Measurements from ENCODE around the gene CBLN3. TPM values are rescaled to one million over a fixed set of nuclear protein-coding genes. Genes with fewer than 3 reads are reported as not detected.

Gene CBLN3
- total and polyA plus RNA-seq, 9 of the 15 experiments (the other 6 are each of a cell fraction or from before 2014, with no cell fraction given), result 0.05 to 0.59 (median 0.26) TPM; not detected in 1

DNA sequence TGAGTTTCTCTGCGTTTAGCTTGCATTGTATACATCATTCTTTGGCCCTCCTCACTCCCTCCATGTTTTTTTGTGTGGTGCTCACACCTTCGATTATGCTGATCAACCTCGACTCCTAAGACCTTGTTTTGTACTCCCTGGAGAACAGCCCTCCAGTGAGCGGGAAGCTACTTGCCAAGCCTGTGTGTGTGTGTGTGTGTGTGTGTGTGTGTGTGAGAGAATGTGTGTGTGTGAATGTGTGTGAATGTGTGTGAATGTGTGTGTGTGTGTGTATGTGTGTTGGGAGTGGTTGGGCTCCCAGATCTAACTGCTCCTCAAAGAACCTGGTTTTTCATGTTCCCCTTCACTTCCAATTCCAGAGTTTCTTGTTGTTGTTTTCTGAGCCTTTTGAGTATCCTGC is 24.7 kb downstream of the CBLN3 start (continued):
- TF ChIP-seq FOXM1 (IDR thresholded peaks at IDR 0.05; ENCODE audit: low read depth) (no peak), FOXM1 (CRISPR knock-in tag; IDR thresholded peaks at IDR 0.05; ENCODE audit: low read depth) (no peak), U2AF2 (optimal IDR thresholded peaks at IDR 0.05; ENCODE audit: low read depth, low read length) (no peak)

DNA sequence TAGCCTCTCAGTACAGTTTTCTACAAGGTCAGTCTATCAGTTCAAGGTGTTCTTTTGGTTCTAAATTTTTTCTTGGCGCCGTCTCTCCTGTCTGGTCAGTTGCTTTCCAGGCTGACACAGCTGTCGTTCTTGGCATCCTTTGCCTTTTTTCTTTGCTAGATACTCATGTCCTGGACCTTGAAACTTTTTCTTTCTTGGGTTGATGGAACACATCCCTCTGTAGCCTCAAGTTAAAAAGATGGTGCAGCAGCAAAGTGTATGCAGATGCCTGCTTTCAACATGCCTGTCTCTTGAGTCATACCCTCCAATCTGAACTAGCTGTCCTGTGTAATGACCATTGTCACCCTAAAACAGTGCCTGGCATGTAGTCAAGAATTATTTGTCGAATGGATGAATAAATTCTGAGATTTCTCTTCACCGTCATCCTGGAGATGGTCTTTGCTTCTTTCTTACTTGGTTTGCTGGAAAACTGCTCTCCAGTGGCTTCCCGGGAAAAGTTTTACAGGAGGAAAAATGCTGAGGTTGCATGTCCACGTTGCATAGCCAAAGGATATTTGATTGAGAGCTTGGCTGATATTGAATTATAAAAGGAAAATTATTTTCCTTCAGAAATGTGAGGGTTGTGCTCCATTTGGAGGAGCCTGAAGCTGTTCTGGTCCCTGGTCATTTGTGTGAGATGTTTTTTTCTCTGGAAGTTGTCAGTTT is 26.0 kb downstream of the CBLN3 start:
- Histone ChIP-seq H2AFZ (ENCODE audit: low read depth, low read length) (no peak overlapping the region), H3K4me3 (no peak overlapping the region), H3K4me1 (replicated peaks in 1 of 2; ENCODE audit: control insufficient read depth in 2 of 2, insufficient read depth in 2 of 2, low read length in 2 of 2) (peaks cover 0 to 15% of the 10 kb centered on the region in 2 experiments; a peak in 3 of 5 replicates), H3K4me2 (ENCODE audit: insufficient read depth, low read length) (no peak overlapping the region), H3K9me1 (ENCODE audit: control insufficient read depth, insufficient read depth, low read length) (no peaks in the 10 kb centered on the region), H3K36me3 (ENCODE audit: control insufficient read depth, insufficient read depth, low read length) (no peaks in the 10 kb centered on the region), H3K79me2 (ENCODE audit: control insufficient read depth, insufficient read depth, low read length) (no peaks in the 10 kb centered on the region), H3K27ac (ENCODE audit: extremely low read depth, low read depth, low read length) (no peak overlapping the region), H3K27me3 (ENCODE audit: control insufficient read depth in 2 of 2, insufficient read depth in 2 of 2, low read length in 2 of 2) (no peaks in the 10 kb centered on the region; a peak in 1 of 5 replicates), H3K9ac (ENCODE audit: insufficient read depth in 1 of 2, low read depth in 2 of 2, low read length in 2 of 2) (no peak overlapping the region), H4K20me1 (replicated peaks; ENCODE audit: control insufficient read depth, insufficient read depth, low read length) (no peaks in the 10 kb centered on the region), H3K9me3 (replicated peaks; ENCODE audit: control insufficient read depth, insufficient read depth, low read depth, low read length) (no peaks in the 10 kb centered on the region)
- CTCF ChIA-PET (ENCODE audit: low intra/inter-chr PET ratio), result no interaction called here
- no TSS peak for BruUV-seq (replicated peaks)
- FAIRE-seq, result no peak
- intact Hi-C loops (cut with micrococcal nuclease), result no loop called here
- in situ Hi-C loops (cut with MboI), result no loop called here
- POLR2A ChIA-PET, result no interaction called here
- no peak for DNase-seq (ENCODE audit: extremely low read depth in 1 of 4, low spot score in 3 of 4)
- WGBS (ENCODE audit: insufficient coverage, low coverage, missing lambda C conversion rate), result 25% methylated on average over 7 of the region's 7 CpGs
- no peak for ATAC-seq
- TF ChIP-seq, protein P1, sequence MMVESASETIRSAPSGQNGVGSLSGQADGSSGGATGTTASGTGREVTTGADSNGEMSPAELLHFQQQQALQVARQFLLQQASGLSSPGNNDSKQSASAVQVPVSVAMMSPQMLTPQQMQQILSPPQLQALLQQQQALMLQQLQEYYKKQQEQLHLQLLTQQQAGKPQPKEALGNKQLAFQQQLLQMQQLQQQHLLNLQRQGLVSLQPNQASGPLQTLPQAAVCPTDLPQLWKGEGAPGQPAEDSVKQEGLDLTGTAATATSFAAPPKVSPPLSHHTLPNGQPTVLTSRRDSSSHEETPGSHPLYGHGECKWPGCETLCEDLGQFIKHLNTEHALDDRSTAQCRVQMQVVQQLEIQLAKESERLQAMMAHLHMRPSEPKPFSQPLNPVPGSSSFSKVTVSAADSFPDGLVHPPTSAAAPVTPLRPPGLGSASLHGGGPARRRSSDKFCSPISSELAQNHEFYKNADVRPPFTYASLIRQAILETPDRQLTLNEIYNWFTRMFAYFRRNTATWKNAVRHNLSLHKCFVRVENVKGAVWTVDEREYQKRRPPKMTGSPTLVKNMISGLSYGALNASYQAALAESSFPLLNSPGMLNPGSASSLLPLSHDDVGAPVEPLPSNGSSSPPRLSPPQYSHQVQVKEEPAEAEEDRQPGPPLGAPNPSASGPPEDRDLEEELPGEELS (CRISPR knock-in tag; IDR thresholded peaks at IDR 0.05; ENCODE audit: borderline replicate concordance), result no peak
- TF ChIP-seq MAFF (IDR thresholded peaks at IDR 0.05; ENCODE audit: low read length) (peak; percentile 73), HMGN3 (IDR thresholded peaks at IDR 0.05; ENCODE audit: borderline replicate concordance, extremely low read depth, insufficient read length, low read depth, low read length) (no peak), MAFG (tag; conservative IDR thresholded peaks at IDR 0.05) (peak; percentile 66), ZBTB17 (CRISPR knock-in tag; IDR thresholded peaks at IDR 0.05) (no peak), ZNF316 (IDR thresholded peaks at IDR 0.05) (peak; percentile 84), MAFK (IDR thresholded peaks at IDR 0.05; ENCODE audit: low read length) (peak; percentile 61)
